PC-9 (cell line): ENCODE measurements around the gene HTR5A. TPM values are rescaled to one million over a fixed set of nuclear protein-coding genes. Genes with fewer than 3 reads are reported as not detected.

Source experiments
- BruUV-seq: library from RNA; stranded (reverse); fragments of 400-500 nt; replicated peaks from 2 replicates; lab custom pipeline; 2021; lab: Mats Ljungman, UMichigan
- CTCF ChIA-PET: fragments of 300-600 bp; sonication (Branson Sonifier 250); formaldehyde crosslinking; loops from one replicate; lab custom pipeline; 2022; ENCODE audit warnings: antibody characterized with exemption; lab: Charles Lee
- POLR2A ChIA-PET: fragments of 300-600 bp; sonication (Branson Sonifier 250); formaldehyde crosslinking; loops from one replicate; lab custom pipeline; 2022; ENCODE audit warnings: antibody characterized with exemption; ENCODE audit not compliant: unreplicated experiment; lab: Charles Lee
- DNase-seq, 2 experiments: peaks; one replicate each; pipeline versions ENCODE4 v3.0.0 to v3.0.0-alpha.2; 2015 to 2022; ENCODE audit warnings: mixed read lengths in 1 of 2
- H2AFZ ChIP-seq: fragments of 200-600 bp; sonication (generic); 2 replicates; pipeline ENCODE4 v1.8.1; 2017; ENCODE audit warnings: antibody characterized with exemption
- H3F3A ChIP-seq: fragments of 200-600 bp; sonication (generic); 2 replicates; pipeline ENCODE4 v1.8.1; 2017; ENCODE audit warnings: antibody characterized with exemption, mild to moderate bottlenecking, low read depth; ENCODE audit not compliant: insufficient read depth
- H3K27ac ChIP-seq: fragments of 200-600 bp; sonication (generic); 2 replicates; pipeline ENCODE4 v1.6.1; 2016; ENCODE audit warnings: mixed run types
- H3K27me3 ChIP-seq: fragments of 200-600 bp; sonication (generic); 2 replicates; pipeline ENCODE4 v1.6.1; 2016; ENCODE audit warnings: low read depth, mixed run types; ENCODE audit not compliant: insufficient read depth
- H3K36me3 ChIP-seq: fragments of 200-600 bp; sonication (generic); 2 replicates; pipeline ENCODE4 v1.6.1; 2016; ENCODE audit warnings: low read depth, mixed run types
- H3K4me1 ChIP-seq: fragments of 200-600 bp; sonication (generic); replicated peaks from 2 replicates; pipeline ENCODE4 v1.6.1; 2016; ENCODE audit warnings: mixed run types; ENCODE audit not compliant: insufficient read depth
- H3K4me2 ChIP-seq: fragments of 200-600 bp; sonication (generic); 2 replicates; pipeline ENCODE4 v1.6.1; 2017; ENCODE audit warnings: mixed run types
- H3K4me3 ChIP-seq: fragments of 200-600 bp; sonication (generic); 2 replicates; pipeline ENCODE4 v1.6.1; 2016; ENCODE audit warnings: mixed run types
- H3K79me2 ChIP-seq: fragments of 200-600 bp; sonication (generic); 2 replicates; pipeline ENCODE4 v1.6.1; 2017; ENCODE audit warnings: low read depth, mixed run types
- H3K9me2 ChIP-seq: fragments of 200-600 bp; sonication (generic); 2 replicates; pipeline ENCODE4 v1.8.1; 2017; ENCODE audit warnings: mild to moderate bottlenecking; ENCODE audit not compliant: insufficient read depth
- H3K9me3 ChIP-seq: fragments of 200-600 bp; sonication (generic); 2 replicates; pipeline ENCODE4 v1.8.1; 2016; ENCODE audit warnings: low read depth; ENCODE audit not compliant: insufficient read depth
- H4K20me1 ChIP-seq: fragments of 200-600 bp; sonication (generic); 2 replicates; pipeline ENCODE4 v1.8.1; 2017; ENCODE audit not compliant: insufficient read depth
- EZH2 ChIP-seq: fragments of 200-600 bp; sonication (generic); IDR thresholded peaks from 2 replicates; pipeline ENCODE4 v1.8.0; 2017; ENCODE audit warnings: antibody characterized with exemption, low read depth
- intact Hi-C: fragments of 100-400 bp; cut with micrococcal nuclease; formaldehyde crosslinking; loops from one replicate; pipeline ENCODE4 v1.10.0; 2022; ENCODE audit not compliant: unreplicated experiment
- total RNA-seq: library from RNA; stranded (reverse); gene quantifications from 2 replicates; pipeline ENCODE4 v1.2.3, GENCODE V29; 2021
- TF ChIP-seq, protein P1 (sequence below): fragments of 200-600 bp; sonication (generic); conservative IDR thresholded peaks from 2 replicates; pipeline ENCODE4 v1.6.1; 2017; ENCODE audit warnings: mixed run types, antibody characterized with exemption, mild to moderate bottlenecking, moderate library complexity

Gene HTR5A
- total RNA-seq, 1 experiment from 2014 or later = not detected

DNA sequence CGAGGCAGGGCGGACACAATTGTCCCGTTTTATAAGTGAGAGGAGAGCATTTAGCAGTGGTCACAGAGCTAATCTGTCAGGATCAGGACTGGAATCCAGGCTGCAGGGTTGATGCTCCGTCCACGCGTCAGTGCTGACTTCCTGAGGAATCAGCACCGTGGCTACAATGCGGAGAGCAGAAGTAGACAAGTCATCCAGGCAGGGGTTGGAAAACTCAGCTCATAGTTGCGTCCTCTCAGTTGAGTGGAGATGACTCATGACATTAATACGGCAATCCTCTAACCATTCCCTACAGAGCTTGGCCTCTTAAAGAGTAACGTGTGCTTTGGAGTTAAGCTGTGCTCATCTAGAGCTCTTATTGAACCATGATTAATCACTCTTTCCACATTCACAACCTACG lies 17.1 kb upstream of the HTR5A start:
- intact Hi-C loops = no loop called here
- no peaks in the 10 kb centered on the region for H3K36me3 ChIP-seq
- no peaks in the 10 kb centered on the region for H3K4me1 ChIP-seq
- no peaks in the 10 kb centered on the region for H3K9me3 ChIP-seq
- no peaks in the 10 kb centered on the region for H3K9me2 ChIP-seq
- H3K79me2 ChIP-seq = no peaks in the 10 kb centered on the region
- POLR2A ChIA-PET = no interaction called here
- CTCF ChIA-PET = no interaction called here
- BruUV-seq = no TSS peak
- no peak overlapping the region for H2AFZ ChIP-seq
- H4K20me1 ChIP-seq = no peaks in the 10 kb centered on the region
- no peak overlapping the region for H3K4me3 ChIP-seq
- peaks cover 92% of the 10 kb centered on the region for H3K27me3 ChIP-seq
- H3K4me2 ChIP-seq = no peak overlapping the region
- H3K27ac ChIP-seq = no peak overlapping the region
- no peak for DNase-seq
- no peaks in the 10 kb centered on the region for H3F3A ChIP-seq
- TF ChIP-seq EZH2 = no peak
- TF ChIP-seq, protein P1, sequence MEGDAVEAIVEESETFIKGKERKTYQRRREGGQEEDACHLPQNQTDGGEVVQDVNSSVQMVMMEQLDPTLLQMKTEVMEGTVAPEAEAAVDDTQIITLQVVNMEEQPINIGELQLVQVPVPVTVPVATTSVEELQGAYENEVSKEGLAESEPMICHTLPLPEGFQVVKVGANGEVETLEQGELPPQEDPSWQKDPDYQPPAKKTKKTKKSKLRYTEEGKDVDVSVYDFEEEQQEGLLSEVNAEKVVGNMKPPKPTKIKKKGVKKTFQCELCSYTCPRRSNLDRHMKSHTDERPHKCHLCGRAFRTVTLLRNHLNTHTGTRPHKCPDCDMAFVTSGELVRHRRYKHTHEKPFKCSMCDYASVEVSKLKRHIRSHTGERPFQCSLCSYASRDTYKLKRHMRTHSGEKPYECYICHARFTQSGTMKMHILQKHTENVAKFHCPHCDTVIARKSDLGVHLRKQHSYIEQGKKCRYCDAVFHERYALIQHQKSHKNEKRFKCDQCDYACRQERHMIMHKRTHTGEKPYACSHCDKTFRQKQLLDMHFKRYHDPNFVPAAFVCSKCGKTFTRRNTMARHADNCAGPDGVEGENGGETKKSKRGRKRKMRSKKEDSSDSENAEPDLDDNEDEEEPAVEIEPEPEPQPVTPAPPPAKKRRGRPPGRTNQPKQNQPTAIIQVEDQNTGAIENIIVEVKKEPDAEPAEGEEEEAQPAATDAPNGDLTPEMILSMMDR = no peak

DNA sequence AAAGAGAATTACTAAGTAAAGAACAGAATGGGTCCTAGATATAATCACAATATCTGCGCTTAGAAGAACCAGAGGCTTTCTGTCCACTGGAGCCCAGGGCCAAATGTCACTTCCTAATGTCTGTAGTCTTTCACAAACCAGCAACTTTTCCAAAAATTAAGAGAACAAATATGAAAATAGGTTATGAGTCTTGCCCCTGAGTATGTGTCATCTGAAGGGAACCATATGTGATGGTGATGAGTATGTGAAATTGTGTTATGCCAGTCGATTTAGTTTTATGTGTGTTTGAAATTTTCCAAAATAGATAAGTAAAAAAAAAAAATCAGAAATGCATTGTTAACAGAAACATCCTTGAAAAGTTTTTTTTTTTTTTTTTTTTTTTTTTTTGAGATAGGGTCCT lies 15.4 kb upstream of the HTR5A start:
- H3K27me3 ChIP-seq = peaks cover 93% of the 10 kb centered on the region
- no peaks in the 10 kb centered on the region for H3K9me3 ChIP-seq
- H3K27ac ChIP-seq = no peak overlapping the region
- H2AFZ ChIP-seq = no peak overlapping the region
- no peaks in the 10 kb centered on the region for H3K9me2 ChIP-seq
- no peaks in the 10 kb centered on the region for H4K20me1 ChIP-seq
- DNase-seq = no peak
- TF ChIP-seq EZH2 = no peak
- TF ChIP-seq, protein P1 = no peak
- no TSS peak for BruUV-seq
- H3F3A ChIP-seq = no peaks in the 10 kb centered on the region
- ChIA-PET POLR2A (no interaction called here), CTCF (no interaction called here)
- intact Hi-C loops = no loop called here
- no peak overlapping the region for H3K4me2 ChIP-seq
- no peaks in the 10 kb centered on the region for H3K79me2 ChIP-seq
- H3K4me1 ChIP-seq = no peaks in the 10 kb centered on the region
- no peak overlapping the region for H3K4me3 ChIP-seq
- no peaks in the 10 kb centered on the region for H3K36me3 ChIP-seq

DNA sequence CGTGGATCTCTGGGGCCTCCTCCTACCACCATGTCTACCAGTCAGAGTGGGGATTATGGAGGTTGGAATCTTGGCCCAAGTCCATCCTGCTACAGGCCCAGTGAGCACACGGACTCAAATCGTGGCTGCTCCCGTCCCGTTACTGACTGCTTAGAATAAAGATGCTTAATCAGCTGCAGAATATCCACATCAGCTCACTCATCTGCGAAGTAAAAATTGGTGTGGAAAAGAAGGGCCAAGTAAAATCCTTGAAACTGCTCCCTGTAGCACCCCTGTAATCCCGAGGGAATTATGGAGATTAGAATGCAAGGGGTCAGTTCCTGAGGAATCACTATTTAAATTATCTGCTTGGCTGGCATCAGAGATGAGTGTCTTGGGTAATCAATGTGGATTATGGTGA lies 13.0 kb upstream of the HTR5A start:
- no peaks in the 10 kb centered on the region for H4K20me1 ChIP-seq
- CTCF ChIA-PET = no interaction called here
- no peak for TF ChIP-seq EZH2
- TF ChIP-seq, protein P1 = no peak

More for the DNA sequence above, 13.0 kb upstream of the HTR5A start:
- H3K9me2 ChIP-seq = no peaks in the 10 kb centered on the region
- no peaks in the 10 kb centered on the region for H3K79me2 ChIP-seq
- H3K4me3 ChIP-seq = no peak overlapping the region
- intact Hi-C loops = no loop called here
- H3K4me1 ChIP-seq = no peaks in the 10 kb centered on the region
- POLR2A ChIA-PET = no interaction called here
- H3F3A ChIP-seq = no peaks in the 10 kb centered on the region
- no peak overlapping the region for H3K27ac ChIP-seq
- H3K4me2 ChIP-seq = no peak overlapping the region
- no peak for DNase-seq
- H3K36me3 ChIP-seq = no peaks in the 10 kb centered on the region
- H2AFZ ChIP-seq = no peak overlapping the region
- H3K9me3 ChIP-seq = no peaks in the 10 kb centered on the region
- no TSS peak for BruUV-seq
- H3K27me3 ChIP-seq = peaks cover 93% of the 10 kb centered on the region
